Left renal cortex interstitium (tissue), 4 donors: ENCODE measurements around the gene PIK3IP1. TPM values are rescaled to one million over a fixed set of nuclear protein-coding genes. Genes with fewer than 3 reads are reported as not detected.
"Not testable (repeated sequence)": the region's sequence is repeated elsewhere in the genome, so short reads cannot be mapped to it uniquely, and the experiment has no call there.

ENCODE experiments used
- DNase-seq, 4 donors: peaks; one replicate each; pipeline ENCODE4 v3.0.0-alpha.2; 2013; ENCODE audit warnings: low read depth in 4 of 4, low spot score in 2 of 4, missing footprints in 1 of 4
- polyA plus RNA-seq, 4 donors: library from polyadenylated mRNA; unstranded; fragments of 120-200 nt; gene quantifications; one replicate each; pipeline ENCODE4 v1.2.1, GENCODE V29; 2013; ENCODE audit not compliant: insufficient read length in 4 of 4

Gene PIK3IP1
- polyA plus RNA-seq, 4 donors: 11.6 to 14.3 (median 13.8) TPM

GRCh38 chr22:31259798-31260473, 32.4 kb downstream of the PIK3IP1 start:
- DNase-seq: no peak

GRCh38 chr22:31253949-31254348, 38.3 kb downstream of the PIK3IP1 start:
- no peak for DNase-seq

- no peak for DNase-seq
Observed at GRCh38 chr22:31250740-31251600, 41.3 kb downstream of the PIK3IP1 start.

- DNase-seq: no peak
Observed at GRCh38 chr22:31248965-31249958, 43.0 kb downstream of the PIK3IP1 start.

GRCh38 chr22:31248138-31248745, 44.0 kb downstream of the PIK3IP1 start:
- DNase-seq: peak in 2 of 4 donors; percentile 63 to 72

DNA sequence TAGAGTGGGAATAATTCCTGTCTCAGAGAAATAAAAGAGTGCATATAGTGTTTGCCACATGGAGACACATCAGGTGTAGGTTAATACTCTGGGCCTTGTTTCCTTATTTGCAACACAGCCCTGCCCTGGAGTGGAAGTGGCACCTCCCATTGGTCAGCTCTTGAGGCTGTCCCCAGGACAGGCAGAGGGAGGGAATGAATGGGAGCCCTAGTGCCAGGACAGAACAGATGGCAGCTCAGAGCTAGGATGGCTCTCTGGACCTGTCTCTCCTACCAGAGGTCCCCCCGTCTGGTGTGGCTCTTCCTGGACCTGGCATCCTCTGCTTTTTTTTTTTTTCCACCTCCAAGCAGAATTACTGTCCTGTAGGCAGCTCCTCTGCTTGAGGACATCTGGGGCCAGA, 44.6 kb downstream of the PIK3IP1 start:
- DNase-seq: no peak

DNA sequence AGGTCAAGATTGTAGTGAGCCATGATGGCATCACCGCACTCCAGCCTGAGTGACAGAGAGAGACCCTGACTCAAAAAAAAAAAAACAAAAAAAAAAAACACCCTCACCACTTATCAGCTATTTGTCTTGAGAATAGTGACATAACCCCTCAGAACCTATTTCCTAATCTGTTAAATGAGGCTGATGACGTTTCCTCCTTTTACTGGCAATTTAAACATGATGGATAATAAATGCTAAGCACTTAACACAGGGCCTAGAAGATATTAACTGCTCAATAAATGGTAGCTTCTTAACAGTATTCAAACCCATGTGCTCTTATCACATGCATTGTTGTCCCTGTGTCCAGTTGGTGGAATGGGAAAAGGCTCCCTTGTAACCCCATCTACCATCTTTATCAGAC, 45.6 kb downstream of the PIK3IP1 start:
- no peak for DNase-seq

DNA sequence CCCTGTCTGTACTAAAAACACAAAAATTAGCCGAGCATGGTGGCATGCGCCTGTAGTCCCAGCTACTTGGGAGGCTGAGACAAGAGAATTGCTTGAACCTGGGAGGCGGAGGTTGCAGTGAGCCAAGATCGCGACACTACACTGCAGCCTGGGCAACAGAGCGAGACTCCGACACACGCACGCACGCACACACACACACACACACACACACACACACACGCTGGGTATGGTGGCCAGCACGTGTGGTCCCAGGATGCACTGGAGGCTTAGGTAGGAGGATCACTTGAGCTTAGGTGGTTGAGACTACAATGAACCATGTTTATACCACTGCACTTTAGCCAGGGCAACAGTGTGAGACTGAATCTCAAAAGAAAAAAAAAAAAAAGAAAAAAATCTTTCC, 46.3 kb downstream of the PIK3IP1 start:
- not testable (repeated sequence) for DNase-seq

DNA sequence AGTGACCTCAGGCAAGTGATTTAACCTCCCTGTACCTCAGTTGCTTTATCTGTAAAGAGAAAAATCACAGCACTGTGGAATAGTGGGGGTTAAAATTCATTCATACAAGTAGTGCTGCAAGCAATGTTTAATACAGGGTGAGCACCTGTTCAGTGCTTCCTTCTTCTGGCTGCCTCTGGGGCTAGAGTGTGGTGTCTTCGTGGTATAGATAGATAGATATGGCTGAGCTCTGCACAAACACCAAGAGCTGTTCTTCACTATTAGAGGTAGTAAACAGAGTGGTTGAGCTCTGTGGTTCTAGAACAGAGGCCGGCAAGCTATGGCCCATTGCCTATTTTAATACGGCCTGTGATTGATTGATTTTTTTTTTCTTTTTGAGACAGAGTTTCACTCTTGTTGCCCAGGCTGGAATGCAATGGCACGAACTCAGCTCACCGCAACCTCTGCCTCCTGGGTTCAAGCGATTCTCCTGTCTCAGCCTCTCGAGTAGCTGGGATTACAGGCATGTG, 47.3 kb downstream of the PIK3IP1 start:
- no peak for DNase-seq

GRCh38 chr22:31244046-31244942, 48.0 kb downstream of the PIK3IP1 start:
- DNase-seq: no peak

GRCh38 chr22:31243339-31244045, 48.8 kb downstream of the PIK3IP1 start:
- DNase-seq: no peak

GRCh38 chr22:31241936-31242335, 50.4 kb downstream of the PIK3IP1 start:
- DNase-seq: no peak

DNA sequence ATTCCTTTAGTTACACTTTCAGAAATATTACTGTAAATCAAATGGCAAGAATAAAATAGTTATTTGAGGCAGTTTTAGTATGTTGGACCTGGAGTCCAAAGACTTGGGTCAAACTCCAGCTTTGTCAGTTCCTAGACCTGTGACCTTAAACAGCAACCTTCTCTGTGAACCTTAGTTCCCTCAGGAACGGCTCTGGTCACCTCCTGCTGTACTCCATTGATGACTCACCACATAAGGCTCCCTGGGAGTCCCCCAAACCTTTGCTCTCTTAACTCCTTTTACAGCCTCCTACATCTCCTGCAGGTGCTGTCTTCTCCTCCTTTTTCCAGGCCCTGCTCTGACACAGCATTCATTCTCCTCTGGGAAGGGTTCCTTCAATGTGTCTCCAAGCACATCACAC, 51.1 kb downstream of the PIK3IP1 start:
- DNase-seq: no peak

DNA sequence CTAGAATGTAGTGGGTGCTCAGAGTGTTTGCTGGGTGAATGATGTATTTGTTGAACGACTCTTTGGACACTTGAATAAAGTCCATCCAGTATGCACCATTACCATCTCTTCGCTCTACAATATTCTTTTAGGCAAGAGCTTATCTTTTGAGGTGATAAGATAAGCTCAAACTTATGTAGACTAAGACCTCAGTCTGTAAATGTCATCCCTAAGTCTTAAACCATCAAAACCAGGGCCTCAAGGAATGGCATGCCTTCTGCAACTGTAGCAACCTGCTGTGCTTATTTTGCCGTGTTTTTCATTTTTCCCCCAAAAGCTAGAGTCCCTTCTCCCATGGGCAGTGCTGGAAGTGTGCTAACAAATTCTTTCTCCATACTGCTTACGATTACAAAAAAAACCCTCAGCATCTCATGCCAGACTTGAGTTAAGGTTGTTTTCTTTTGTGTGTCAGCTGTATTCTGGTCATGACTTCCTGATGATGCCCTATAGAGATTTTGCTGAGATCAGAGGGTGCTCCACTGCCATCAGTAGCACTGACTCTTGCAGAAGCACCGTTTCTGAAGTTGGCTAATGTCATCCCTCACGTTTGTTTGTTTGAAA, 52.4 kb downstream of the PIK3IP1 start:
- no peak for DNase-seq

DNA sequence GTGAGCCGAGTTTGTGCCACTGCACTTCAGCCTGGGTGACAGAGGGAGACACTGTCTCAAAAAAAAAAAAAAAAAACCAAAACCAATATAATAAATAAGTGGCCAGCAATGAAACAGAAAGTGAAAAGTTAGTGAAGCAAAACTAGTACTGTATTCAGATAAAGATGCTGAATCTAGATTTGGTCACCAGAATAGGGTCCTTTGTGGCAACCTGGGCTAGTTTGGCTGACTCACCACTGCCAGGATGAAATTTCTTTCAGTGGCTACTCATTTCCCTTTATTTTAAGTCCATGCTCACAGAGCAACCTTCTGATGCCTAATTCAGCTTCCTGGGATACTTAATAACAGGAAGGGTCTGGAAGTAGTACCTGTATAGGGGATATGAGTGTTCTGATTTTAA, 54.2 kb downstream of the PIK3IP1 start:
- no peak for DNase-seq

- not testable (repeated sequence) for DNase-seq
Observed at GRCh38 chr22:31236044-31236443, 56.2 kb downstream of the PIK3IP1 start.

DNA sequence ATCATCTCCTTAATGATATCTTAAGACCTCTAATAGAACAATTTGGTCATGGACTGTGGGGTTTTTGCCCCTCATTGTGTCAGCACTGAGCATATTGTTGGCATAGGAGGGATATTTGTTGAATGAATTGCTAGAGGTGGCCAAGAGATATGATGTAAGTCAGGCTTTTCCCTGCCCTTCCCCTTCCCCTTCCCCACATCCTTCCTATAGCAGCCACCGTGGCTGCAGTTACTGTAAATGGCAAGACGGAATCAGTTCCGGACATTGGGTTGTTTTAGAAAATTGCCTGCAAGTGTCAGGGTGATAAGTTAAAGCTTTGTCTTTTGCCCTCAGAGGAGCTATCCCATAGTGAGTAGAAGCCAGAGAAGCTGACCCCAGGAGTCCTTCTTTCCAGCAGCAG, 57.2 kb downstream of the PIK3IP1 start:
- DNase-seq: no peak

DNA sequence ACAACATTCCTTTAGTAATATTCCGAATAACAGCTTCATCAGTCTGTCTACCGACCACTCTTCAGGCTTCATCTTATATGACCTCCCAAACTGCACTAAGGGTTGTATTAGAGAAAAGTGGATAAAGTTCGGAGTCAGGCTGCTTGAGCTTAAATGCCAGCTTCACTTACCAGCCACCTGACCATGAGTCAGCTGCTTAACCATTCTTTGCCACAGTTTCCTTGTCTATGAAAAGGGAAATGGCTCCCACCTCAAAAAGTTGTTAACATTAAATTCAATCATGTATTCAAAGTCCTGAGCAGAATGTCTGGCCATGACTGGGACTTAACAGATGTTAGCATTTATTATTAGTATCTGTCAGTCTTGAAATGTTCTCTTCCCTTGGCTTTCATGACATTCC, 59.3 kb downstream of the PIK3IP1 start:
- DNase-seq: no peak
